ENCODE data around the gene C14orf132. TPM values are rescaled to one million over a fixed set of nuclear protein-coding genes. Genes with fewer than 3 reads are reported as not detected.

The C14orf132 gene
- total RNA-seq, 1 donor from 2014 or later: 33.2 TPM

DNA sequence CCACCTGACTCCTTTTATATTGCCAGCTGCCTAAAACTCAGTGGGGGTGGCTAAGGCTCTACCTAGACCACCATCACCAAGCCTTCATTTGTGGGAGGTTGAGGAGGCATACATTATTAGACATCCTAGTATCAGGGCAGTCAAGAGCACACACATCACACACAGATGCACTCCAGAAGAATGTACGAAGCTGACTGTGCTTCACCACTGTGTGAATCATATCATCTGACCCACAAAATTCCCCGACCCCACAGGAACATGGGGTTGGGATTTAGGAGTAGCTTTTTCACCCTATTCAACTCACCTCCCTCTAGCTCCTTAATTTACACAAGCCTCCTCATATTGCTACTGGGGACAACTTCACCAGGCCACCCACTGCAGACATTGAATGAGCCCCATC is 100.7 kb downstream of the C14orf132 start:
- TF ChIP-seq, protein P1, sequence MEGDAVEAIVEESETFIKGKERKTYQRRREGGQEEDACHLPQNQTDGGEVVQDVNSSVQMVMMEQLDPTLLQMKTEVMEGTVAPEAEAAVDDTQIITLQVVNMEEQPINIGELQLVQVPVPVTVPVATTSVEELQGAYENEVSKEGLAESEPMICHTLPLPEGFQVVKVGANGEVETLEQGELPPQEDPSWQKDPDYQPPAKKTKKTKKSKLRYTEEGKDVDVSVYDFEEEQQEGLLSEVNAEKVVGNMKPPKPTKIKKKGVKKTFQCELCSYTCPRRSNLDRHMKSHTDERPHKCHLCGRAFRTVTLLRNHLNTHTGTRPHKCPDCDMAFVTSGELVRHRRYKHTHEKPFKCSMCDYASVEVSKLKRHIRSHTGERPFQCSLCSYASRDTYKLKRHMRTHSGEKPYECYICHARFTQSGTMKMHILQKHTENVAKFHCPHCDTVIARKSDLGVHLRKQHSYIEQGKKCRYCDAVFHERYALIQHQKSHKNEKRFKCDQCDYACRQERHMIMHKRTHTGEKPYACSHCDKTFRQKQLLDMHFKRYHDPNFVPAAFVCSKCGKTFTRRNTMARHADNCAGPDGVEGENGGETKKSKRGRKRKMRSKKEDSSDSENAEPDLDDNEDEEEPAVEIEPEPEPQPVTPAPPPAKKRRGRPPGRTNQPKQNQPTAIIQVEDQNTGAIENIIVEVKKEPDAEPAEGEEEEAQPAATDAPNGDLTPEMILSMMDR (IDR thresholded peaks at IDR 0.05): no peak
- Mint-ChIP-seq H3K27ac (ENCODE audit: unreplicated experiment) (no peak overlapping the region), H3K4me3 (ENCODE audit: unreplicated experiment) (no peak overlapping the region), H3K9me3 (ENCODE audit: low read depth) (peaks cover 17% of the 10 kb centered on the region), H3K36me3 (ENCODE audit: low read depth) (peaks cover 2% of the 10 kb centered on the region), H3K4me1 (ENCODE audit: low read depth) (peaks cover 25% of the 10 kb centered on the region), H3K27me3 (ENCODE audit: low read depth) (peaks cover 2% of the 10 kb centered on the region)
- no peak for DNase-seq (ENCODE audit: low spot score)

DNA sequence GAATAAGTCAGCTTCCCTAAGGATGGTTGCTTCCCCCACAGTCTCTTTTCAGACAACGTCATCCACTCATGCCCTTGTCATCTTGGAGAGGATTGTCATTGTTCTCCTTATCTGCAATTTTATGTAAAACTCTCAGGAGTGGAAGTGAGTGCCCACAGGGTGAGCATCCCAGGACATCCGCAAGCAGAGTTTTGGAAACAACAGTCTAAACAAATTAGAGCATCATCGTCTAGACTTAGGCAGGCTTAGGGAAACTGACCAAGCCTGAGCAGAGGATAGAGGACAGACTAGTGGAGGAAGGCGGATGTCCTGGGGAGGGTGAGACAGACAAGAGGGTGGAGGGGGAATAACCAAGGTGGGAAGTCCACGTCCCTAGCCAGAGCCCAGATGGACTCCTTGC is 101.8 kb downstream of the C14orf132 start:
- H3K36me3 Mint-ChIP-seq (ENCODE audit: low read depth): peaks cover 2% of the 10 kb centered on the region
- no peak overlapping the region for H3K27ac Mint-ChIP-seq (ENCODE audit: unreplicated experiment)
- TF ChIP-seq, protein P1 (IDR thresholded peaks at IDR 0.05): no peak
- peaks cover 2% of the 10 kb centered on the region for H3K27me3 Mint-ChIP-seq (ENCODE audit: low read depth)
- H3K9me3 Mint-ChIP-seq (ENCODE audit: low read depth): peaks cover 17% of the 10 kb centered on the region
- no peak for DNase-seq (ENCODE audit: low spot score)
- H3K4me1 Mint-ChIP-seq (ENCODE audit: low read depth): peaks cover 24% of the 10 kb centered on the region
- H3K4me3 Mint-ChIP-seq (ENCODE audit: unreplicated experiment): no peak overlapping the region

Other genes with a start within 250 kb of the C14orf132 start
- not detected in 3 replicates for gene TUNAR, start 162.5 kb upstream of the C14orf132 start, total RNA-seq
- gene BDKRB2, start 165.5 kb downstream of the C14orf132 start, total RNA-seq: 0.21 to 0.29 TPM (median 0.27 TPM) in 3 replicates
- not detected in 3 replicates for gene BDKRB1, start 216.8 kb downstream of the C14orf132 start, total RNA-seq